ENCODE results near the gene MEI1.

- TF ChIP-seq CTCF (IDR thresholded peaks at IDR 0.05) (no peak), EZH2 (IDR thresholded peaks at IDR 0.05; ENCODE audit: borderline replicate concordance, insufficient read depth, low read depth, low read length, poor library complexity, severe bottlenecking) (no peak)
Measured at GRCh38 chr22:41661713-41662112, 37.6 kb upstream of the MEI1 start.

Measured in B cell (primary cell).